GM12891 (cell line): Measurements from ENCODE around the gene CNOT10.
A peak's percentile ranks its signal among the peaks of the same experiment; 100 is the strongest.

Source experiments
- DNase-seq: peaks from one replicate; pipeline ENCODE4 v3.0.0; 2011; ENCODE audit warnings: low spot score; ENCODE audit not compliant: insufficient read length
- FAIRE-seq: peaks from 2 replicates; lab custom pipeline; 2011; peaks lifted over from hg19 to GRCh38; lab: Jason Lieb, UNC
- PAX5 ChIP-seq: IDR thresholded peaks from 2 replicates; pipeline ENCODE4 v1.6.1; 2011; ENCODE audit warnings: low read length, moderate library complexity, mild to moderate bottlenecking; ENCODE audit not compliant: insufficient read depth, severe bottlenecking
- POLR2A ChIP-seq: IDR thresholded peaks from 2 replicates; pipeline ENCODE4 v1.6.1; 2011; ENCODE audit warnings: low read depth, low read length, control low read depth
- POLR2AphosphoS5 ChIP-seq: IDR thresholded peaks from 2 replicates; pipeline ENCODE4 v1.6.1; 2011; ENCODE audit warnings: low read depth, low read length, control low read depth
- POU2F2 ChIP-seq: IDR thresholded peaks from 2 replicates; pipeline ENCODE4 v1.6.1; 2011; ENCODE audit warnings: low read depth, mild to moderate bottlenecking, control low read depth, low read length, moderate library complexity
- SPI1 ChIP-seq: IDR thresholded peaks from 2 replicates; pipeline ENCODE4 v1.6.1; 2011; ENCODE audit warnings: low read depth, low read length, control low read depth
- TAF1 ChIP-seq: IDR thresholded peaks from 2 replicates; pipeline ENCODE4 v1.6.1; 2011; ENCODE audit warnings: low read depth, low read length, control low read depth

Gene CNOT10

GRCh38 chr3:32691847-32692246, 6.9 kb downstream of the CNOT10 start:
- TF ChIP-seq POU2F2 (no peak), POLR2AphosphoS5 (no peak), SPI1 (no peak), POLR2A (no peak), TAF1 (no peak), PAX5 (no peak)
- FAIRE-seq (no peak), DNase-seq (no peak)

DNA sequence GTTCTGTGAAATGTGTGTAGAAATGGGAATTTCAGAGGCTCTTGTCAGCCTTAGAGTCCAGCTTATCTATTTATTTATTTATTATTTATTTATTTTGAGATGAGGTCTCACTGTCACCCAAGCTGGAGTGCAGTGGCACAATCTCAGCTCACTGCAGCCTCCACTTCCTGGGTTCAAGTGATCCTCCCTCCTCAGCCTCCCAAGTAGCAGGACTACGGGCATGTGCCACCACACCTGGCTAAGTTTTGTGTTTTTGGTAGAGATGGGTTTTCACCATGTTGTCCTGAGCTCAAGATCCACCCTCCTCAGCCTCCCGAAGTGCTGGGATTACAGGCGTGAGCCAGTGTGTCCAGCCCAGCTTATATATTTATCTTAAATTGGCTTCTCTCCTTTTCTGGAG, 11.5 kb downstream of the CNOT10 start:
- FAIRE-seq: no peak
- no peak for DNase-seq

DNA sequence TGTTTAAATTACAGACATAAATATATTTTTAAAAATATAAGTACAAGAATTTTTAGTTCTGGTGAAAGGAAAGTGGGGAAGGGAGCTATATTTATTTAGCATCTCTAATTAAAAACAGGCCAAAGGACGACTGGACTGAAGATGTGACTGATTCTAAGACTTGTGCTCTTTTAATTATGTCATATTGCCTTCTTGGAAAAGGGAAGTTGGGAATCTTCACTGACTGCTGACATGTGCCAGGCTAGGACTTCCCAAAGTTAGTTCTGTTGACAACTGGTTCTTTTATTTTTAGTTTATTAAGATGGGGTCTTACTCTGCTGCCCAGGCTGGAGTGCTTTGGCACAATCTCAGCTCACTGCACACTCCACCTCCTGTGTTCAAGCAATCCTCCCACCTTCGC, 13.5 kb downstream of the CNOT10 start:
- FAIRE-seq: no peak
- DNase-seq: no peak
- TF ChIP-seq SPI1: no peak
- no peak for TF ChIP-seq POLR2A
- TF ChIP-seq TAF1: no peak
- TF ChIP-seq POU2F2: no peak
- no peak for TF ChIP-seq POLR2AphosphoS5
- TF ChIP-seq PAX5: no peak

More for the DNA sequence above, 11.5 kb downstream of the CNOT10 start:
- TF ChIP-seq POLR2AphosphoS5: no peak
- TF ChIP-seq TAF1: no peak
- TF ChIP-seq POU2F2: no peak
- no peak for TF ChIP-seq PAX5
- TF ChIP-seq POLR2A: no peak
- no peak for TF ChIP-seq SPI1

GRCh38 chr3:32699429-32699828, 14.4 kb downstream of the CNOT10 start:
- FAIRE-seq: no peak
- no peak for DNase-seq
- TF ChIP-seq TAF1: no peak
- TF ChIP-seq POLR2AphosphoS5: no peak
- TF ChIP-seq POLR2A: no peak
- TF ChIP-seq POU2F2: no peak
- no peak for TF ChIP-seq SPI1
- no peak for TF ChIP-seq PAX5

DNA sequence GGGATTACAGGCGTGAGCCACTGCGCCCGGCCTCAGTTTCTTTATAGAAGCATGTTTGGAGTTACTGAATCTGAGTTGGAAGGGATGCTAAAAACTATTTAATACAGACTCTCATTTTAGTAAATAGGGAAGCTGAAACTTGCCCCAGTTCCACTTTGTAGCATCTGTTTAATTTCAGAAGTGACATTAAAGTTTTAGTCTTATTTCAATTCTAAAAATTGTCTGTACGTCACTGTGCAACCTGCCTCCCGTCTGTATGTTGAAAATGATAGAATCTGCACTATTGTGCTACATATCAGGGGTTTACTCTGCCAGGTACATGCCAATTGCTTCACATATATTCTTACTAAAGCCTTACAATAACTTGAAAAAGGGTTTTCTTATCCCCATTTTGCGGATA, 15.3 kb downstream of the CNOT10 start:
- DNase-seq: no peak
- no peak for FAIRE-seq
- peak; percentile 27; the same call in 1 of the 2 replicates for TF ChIP-seq SPI1
- no peak for TF ChIP-seq POLR2A

DNA sequence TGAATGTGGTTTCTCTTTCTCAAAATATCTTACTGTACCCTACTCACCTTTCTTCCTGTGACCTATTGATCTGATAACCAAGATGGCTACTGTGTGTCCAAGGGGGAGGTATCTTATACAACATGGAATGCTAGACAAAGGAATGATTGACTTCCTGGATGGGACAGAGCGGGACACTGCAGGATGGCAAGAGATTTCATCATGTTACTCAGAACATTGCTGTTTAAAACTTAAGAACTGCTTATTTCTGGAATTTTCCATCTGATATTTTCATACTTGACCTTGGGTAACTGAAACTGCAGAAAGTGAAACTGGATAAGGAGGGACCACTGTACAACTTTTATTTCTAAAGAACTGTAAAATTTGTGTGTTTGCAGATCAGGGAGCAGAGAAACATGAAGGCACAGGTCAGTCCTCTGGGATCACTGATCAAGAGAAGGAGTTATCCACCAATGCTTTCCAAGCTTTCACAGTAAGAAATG, 18.5 kb downstream of the CNOT10 start:
- TF ChIP-seq SPI1 (no peak), PAX5 (no peak), POU2F2 (no peak), TAF1 (no peak), POLR2A (no peak), POLR2AphosphoS5 (no peak)
- FAIRE-seq: peak; percentile 76
- no peak for DNase-seq

DNA sequence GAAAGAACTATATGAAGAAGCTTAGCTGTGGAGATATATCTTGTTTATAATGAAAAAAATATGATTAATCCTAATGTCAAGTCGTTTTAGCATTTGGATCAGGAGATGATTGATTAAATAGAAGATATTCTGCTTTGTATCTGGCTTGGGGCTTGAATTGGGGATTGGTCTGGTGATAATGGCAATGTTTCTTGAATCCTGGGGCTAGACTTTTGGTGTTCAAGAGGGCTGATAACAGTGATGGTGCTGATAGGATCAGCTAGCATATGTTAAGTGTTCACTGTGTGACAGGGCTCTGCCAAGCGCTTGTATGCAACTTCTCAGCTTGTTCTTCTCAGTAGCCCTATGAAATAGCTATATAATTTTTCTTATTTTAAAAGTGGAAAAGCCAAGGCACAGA, 20.2 kb downstream of the CNOT10 start:
- peak; percentile 23 for FAIRE-seq
- TF ChIP-seq PAX5 (no peak), SPI1 (no peak), POU2F2 (no peak), POLR2AphosphoS5 (no peak), TAF1 (no peak), POLR2A (no peak)
- no peak for DNase-seq

- TF ChIP-seq POLR2AphosphoS5: no peak
- TF ChIP-seq POU2F2: no peak
- no peak for TF ChIP-seq PAX5
- no peak for TF ChIP-seq POLR2A
- TF ChIP-seq TAF1: no peak
- TF ChIP-seq SPI1: no peak
- FAIRE-seq (no peak), DNase-seq (no peak)
These were observed 21.5 kb downstream of the CNOT10 start for GRCh38 chr3:32706348-32707025.

- TF ChIP-seq PAX5: no peak
- TF ChIP-seq POU2F2: no peak
- TF ChIP-seq POLR2A: no peak
- no peak for TF ChIP-seq TAF1
- no peak for TF ChIP-seq POLR2AphosphoS5
- TF ChIP-seq SPI1: no peak
- no peak for FAIRE-seq
These were observed 22.0 kb downstream of the CNOT10 start for GRCh38 chr3:32707026-32707370.

DNA sequence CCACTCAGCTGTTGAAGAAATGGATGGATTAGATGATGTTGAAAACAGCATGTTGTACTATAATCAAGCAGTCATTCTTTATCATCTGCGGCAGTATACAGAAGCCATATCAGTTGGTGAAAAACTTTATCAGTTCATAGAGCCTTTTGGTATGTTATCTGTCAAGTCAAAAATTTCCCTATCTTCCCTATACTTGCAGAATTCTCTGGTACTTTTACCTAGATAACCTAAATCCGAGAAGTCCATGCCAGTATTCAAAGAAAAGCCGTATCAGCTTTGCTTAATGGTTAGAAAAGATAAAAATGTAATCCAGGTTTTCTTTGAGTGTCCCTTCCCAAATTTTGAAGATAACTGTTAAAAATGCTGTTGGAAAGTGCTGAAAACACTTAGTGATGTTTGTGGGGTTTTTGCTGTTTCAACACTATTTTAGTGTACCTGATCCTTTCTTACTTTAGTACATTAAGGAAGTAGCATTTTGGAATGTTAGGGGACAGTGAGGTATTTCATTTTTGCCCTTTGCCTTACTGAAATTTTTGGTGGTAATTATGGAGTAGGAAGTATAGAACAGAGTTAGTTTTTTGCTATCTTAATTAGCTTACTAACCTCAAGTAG, 23.8 kb downstream of the CNOT10 start:
- TF ChIP-seq POLR2AphosphoS5: no peak
- FAIRE-seq (no peak), DNase-seq (no peak)

More at GRCh38 chr3:32707026-32707370, 22.0 kb downstream of the CNOT10 start:
- no peak for DNase-seq

GRCh38 chr3:32709346-32709745, 24.4 kb downstream of the CNOT10 start:
- TF ChIP-seq PAX5 (no peak), SPI1 (no peak), TAF1 (no peak), POLR2AphosphoS5 (no peak), POLR2A (no peak), POU2F2 (no peak)
- FAIRE-seq: no peak
- DNase-seq: no peak
